Measurements from ENCODE around the gene MOB3A.
"Not testable (repeated sequence)": the region's sequence is repeated elsewhere in the genome, so short reads cannot be mapped to it uniquely, and the experiment has no call there.

The MOB3A gene

GRCh38 chr19:2096034-2096479, at the start of gene MOB3A:
Gene MOB3A (minus strand): TSS chr19:2096326. CDS start chr19:2078560, 17,766 bp downstream.
- in situ Hi-C loops (cut with MboI; ENCODE audit: low sequenced_read_pairs) = no loop called here

GRCh38 chr19:2145831-2146241, 49.7 kb upstream of the MOB3A start:
- in situ Hi-C loops (cut with MboI; ENCODE audit: low sequenced_read_pairs) = no loop called here

- in situ Hi-C loops (cut with MboI; ENCODE audit: low sequenced_read_pairs) = no loop called here
These were observed 48.1 kb upstream of the MOB3A start for GRCh38 chr19:2144190-2144589.

GRCh38 chr19:2142173-2142829, 46.2 kb upstream of the MOB3A start:
- in situ Hi-C loops (cut with MboI; ENCODE audit: low sequenced_read_pairs) = no loop called here

GRCh38 chr19:2140138-2140569, 44.0 kb upstream of the MOB3A start:
- in situ Hi-C loops (cut with MboI; ENCODE audit: low sequenced_read_pairs) = no loop called here

- in situ Hi-C loops (cut with MboI; ENCODE audit: low sequenced_read_pairs) = no loop called here
These were observed 43.4 kb upstream of the MOB3A start for GRCh38 chr19:2139385-2140137.

GRCh38 chr19:2138061-2138728, 42.1 kb upstream of the MOB3A start:
- in situ Hi-C loops (cut with MboI; ENCODE audit: low sequenced_read_pairs) = no loop called here

GRCh38 chr19:2136796-2137195, 40.7 kb upstream of the MOB3A start:
- in situ Hi-C loops (cut with MboI; ENCODE audit: low sequenced_read_pairs) = no loop called here

- in situ Hi-C loops (cut with MboI; ENCODE audit: low sequenced_read_pairs) = no loop called here
These were observed 39.6 kb upstream of the MOB3A start for GRCh38 chr19:2135474-2136402.

- in situ Hi-C loops (cut with MboI; ENCODE audit: low sequenced_read_pairs) = no loop called here
These were observed 36.8 kb upstream of the MOB3A start for GRCh38 chr19:2132731-2133490.

GRCh38 chr19:2132191-2132590, 36.1 kb upstream of the MOB3A start:
- in situ Hi-C loops (cut with MboI; ENCODE audit: low sequenced_read_pairs) = no loop called here

- in situ Hi-C loops (cut with MboI; ENCODE audit: low sequenced_read_pairs) = not testable (repeated sequence)
These were observed 35.2 kb upstream of the MOB3A start for GRCh38 chr19:2131012-2131975.

- in situ Hi-C loops (cut with MboI; ENCODE audit: low sequenced_read_pairs) = no loop called here
These were observed 34.0 kb upstream of the MOB3A start for GRCh38 chr19:2129892-2130770.

- in situ Hi-C loops (cut with MboI; ENCODE audit: low sequenced_read_pairs) = no loop called here
These were observed 33.4 kb upstream of the MOB3A start for GRCh38 chr19:2129486-2129885.

- in situ Hi-C loops (cut with MboI; ENCODE audit: low sequenced_read_pairs) = no loop called here
These were observed 32.9 kb upstream of the MOB3A start for GRCh38 chr19:2129022-2129421.

GRCh38 chr19:2128252-2128651, 32.1 kb upstream of the MOB3A start:
- in situ Hi-C loops (cut with MboI; ENCODE audit: low sequenced_read_pairs) = not testable (repeated sequence)

- in situ Hi-C loops (cut with MboI; ENCODE audit: low sequenced_read_pairs) = no loop called here
These were observed 31.6 kb upstream of the MOB3A start for GRCh38 chr19:2127758-2128157.
